MM.1S (cell line): ENCODE results near the gene USP24.

ENCODE experiments used
- DNase-seq: peaks from one replicate; pipeline ENCODE4 v3.0.0-alpha.2; 2015
- H2AFZ ChIP-seq: fragments of 300-600 bp; sonication (generic); 2 replicates; pipeline ENCODE4 v1.6.0; 2016; ENCODE audit warnings: antibody characterized with exemption, low read length
- H3F3A ChIP-seq: fragments of 300-600 bp; sonication (generic); 2 replicates; pipeline ENCODE4 v1.6.1; 2016; ENCODE audit warnings: mild to moderate bottlenecking, antibody characterized with exemption, low read length, moderate library complexity, mixed read lengths; ENCODE audit not compliant: insufficient read depth
- H3K27ac ChIP-seq: fragments of 300-600 bp; sonication (generic); 2 replicates; pipeline ENCODE4 v1.5.1; 2016; ENCODE audit warnings: mild to moderate bottlenecking, low read length
- H3K27me3 ChIP-seq: fragments of 300-600 bp; sonication (generic); replicated peaks from 2 replicates; pipeline ENCODE4 v1.6.0; 2016; ENCODE audit warnings: low read length; ENCODE audit not compliant: insufficient read depth
- H3K36me3 ChIP-seq: fragments of 300-600 bp; sonication (generic); replicated peaks from 2 replicates; pipeline ENCODE4 v1.6.1; 2016; ENCODE audit warnings: mild to moderate bottlenecking, low read length, mixed read lengths; ENCODE audit not compliant: insufficient read depth
- H3K4me1 ChIP-seq: fragments of 300-600 bp; sonication (generic); 2 replicates; pipeline ENCODE4 v1.6.1; 2016; ENCODE audit warnings: low read length, mixed read lengths
- H3K4me2 ChIP-seq: fragments of 300-600 bp; sonication (generic); 2 replicates; pipeline ENCODE4 v1.6.0; 2016; ENCODE audit warnings: low read depth, low read length
- H3K4me3 ChIP-seq: fragments of 300-600 bp; sonication (generic); 2 replicates; pipeline ENCODE4 v1.5.1; 2016; ENCODE audit warnings: low read length, mixed read lengths
- H3K79me2 ChIP-seq: fragments of 300-600 bp; sonication (generic); 2 replicates; pipeline ENCODE4 v1.6.1; 2016; ENCODE audit warnings: mixed run types, low read length, mixed read lengths
- H3K9ac ChIP-seq: fragments of 300-600 bp; sonication (generic); 2 replicates; pipeline ENCODE4 v1.6.1; 2016; ENCODE audit warnings: low read length, mixed read lengths
- H3K9me2 ChIP-seq: fragments of 300-600 bp; sonication (generic); replicated peaks from 2 replicates; pipeline ENCODE4 v1.6.1; 2016; ENCODE audit warnings: mild to moderate bottlenecking, low read length, mixed read lengths; ENCODE audit not compliant: insufficient read depth
- H3K9me3 ChIP-seq: fragments of 300-600 bp; sonication (generic); replicated peaks from 2 replicates; pipeline ENCODE4 v1.6.1; 2016; ENCODE audit warnings: mild to moderate bottlenecking, low read length, mixed read lengths; ENCODE audit not compliant: insufficient read depth
- H4K20me1 ChIP-seq: fragments of 300-600 bp; sonication (generic); 2 replicates; pipeline ENCODE4 v1.6.1; 2016; ENCODE audit warnings: mild to moderate bottlenecking, low read length, moderate library complexity, mixed read lengths; ENCODE audit not compliant: insufficient read depth
- CTCF ChIP-seq: fragments of 300-600 bp; sonication (generic); IDR thresholded peaks from 2 replicates; pipeline ENCODE4 v1.5.1; 2016; ENCODE audit warnings: antibody characterized with exemption, low read length, mixed read lengths
- EZH2 ChIP-seq: fragments of 300-600 bp; sonication (generic); optimal IDR thresholded peaks from 2 replicates; pipeline ENCODE3; 2017; ENCODE audit warnings: low read depth, mild to moderate bottlenecking, antibody characterized with exemption, low read length, mixed read lengths
- EZH2phosphoT487 ChIP-seq: fragments of 300-600 bp; sonication (generic); IDR thresholded peaks from 2 replicates; pipeline ENCODE4 v1.6.1; 2018; ENCODE audit warnings: antibody characterized with exemption, low read length

The USP24 gene

GRCh38 chr1:55181666-55182065 lies 33.5 kb downstream of the USP24 start:
- no peak overlapping the region for H3K4me3 ChIP-seq
- no peak overlapping the region for H3K27ac ChIP-seq
- H3K4me2 ChIP-seq = no peak overlapping the region
- no peaks in the 10 kb centered on the region for H3K36me3 ChIP-seq
- H3K4me1 ChIP-seq = no peaks in the 10 kb centered on the region
- TF ChIP-seq EZH2 (no peak), CTCF (no peak), EZH2phosphoT487 (no peak)
- H2AFZ ChIP-seq = no peak overlapping the region
- H3K27me3 ChIP-seq = no peaks in the 10 kb centered on the region
- no peaks in the 10 kb centered on the region for H4K20me1 ChIP-seq
- H3K9me3 ChIP-seq = no peaks in the 10 kb centered on the region
- H3K9ac ChIP-seq = no peak overlapping the region
- no peaks in the 10 kb centered on the region for H3K9me2 ChIP-seq
- DNase-seq = no peak
- no peaks in the 10 kb centered on the region for H3F3A ChIP-seq
- peaks cover 67% of the 10 kb centered on the region for H3K79me2 ChIP-seq

GRCh38 chr1:55180075-55180670 lies 35.0 kb downstream of the USP24 start:
- H4K20me1 ChIP-seq = no peaks in the 10 kb centered on the region
- H3K79me2 ChIP-seq = peaks cover 54% of the 10 kb centered on the region
- H3K4me2 ChIP-seq = no peak overlapping the region
- H3K4me3 ChIP-seq = no peak overlapping the region
- no peak overlapping the region for H3K9ac ChIP-seq
- no peak overlapping the region for H2AFZ ChIP-seq
- no peaks in the 10 kb centered on the region for H3K4me1 ChIP-seq
- no peaks in the 10 kb centered on the region for H3K36me3 ChIP-seq
- H3K9me3 ChIP-seq = no peaks in the 10 kb centered on the region
- DNase-seq = no peak
- H3F3A ChIP-seq = no peaks in the 10 kb centered on the region
- no peak overlapping the region for H3K27ac ChIP-seq
- H3K27me3 ChIP-seq = no peaks in the 10 kb centered on the region
- H3K9me2 ChIP-seq = no peaks in the 10 kb centered on the region
- TF ChIP-seq CTCF = no peak
- no peak for TF ChIP-seq EZH2
- TF ChIP-seq EZH2phosphoT487 = no peak

- no peaks in the 10 kb centered on the region for H3K4me1 ChIP-seq
- H3K4me3 ChIP-seq = no peak overlapping the region
- no peak overlapping the region for H2AFZ ChIP-seq
- peaks cover 45% of the 10 kb centered on the region for H3K79me2 ChIP-seq
- H3K27ac ChIP-seq = no peak overlapping the region
- no peak for DNase-seq
- no peaks in the 10 kb centered on the region for H3F3A ChIP-seq
- no peak overlapping the region for H3K4me2 ChIP-seq
- H3K9ac ChIP-seq = no peak overlapping the region
- TF ChIP-seq EZH2 (no peak), EZH2phosphoT487 (no peak), CTCF (no peak)
- no peaks in the 10 kb centered on the region for H4K20me1 ChIP-seq
- H3K27me3 ChIP-seq = no peaks in the 10 kb centered on the region
- no peaks in the 10 kb centered on the region for H3K36me3 ChIP-seq
- H3K9me2 ChIP-seq = no peaks in the 10 kb centered on the region
- H3K9me3 ChIP-seq = no peaks in the 10 kb centered on the region
Observed at GRCh38 chr1:55179177-55179835, 35.9 kb downstream of the USP24 start.
